H1 (cell line): ENCODE measurements around the gene HMGB4. TPM values are rescaled to one million over a fixed set of nuclear protein-coding genes. Genes with fewer than 3 reads are reported as not detected.

Experiments used
- CTCF ChIA-PET: fragments of 300-600 bp; sonication (Branson Sonifier 250); formaldehyde crosslinking; loops from one replicate; lab custom pipeline; 2021; ENCODE audit not compliant: partially characterized antibody; lab: Charles Lee
- POLR2A ChIA-PET: fragments of 300-600 bp; sonication (Branson Sonifier 250); formaldehyde crosslinking; loops from one replicate; lab custom pipeline; 2021; ENCODE audit warnings: inconsistent platforms; ENCODE audit not compliant: partially characterized antibody; lab: Charles Lee
- DNase-seq, 2 experiments: peaks; one replicate each; pipeline versions ENCODE4 v3.0.0 to v3.0.0-alpha.2; 2010 to 2022; ENCODE audit warnings: low spot score in 2 of 2, low read depth in 1 of 2, mixed read lengths in 1 of 2
- FAIRE-seq: peaks from 2 replicates; lab custom pipeline; 2011; peaks lifted over from hg19 to GRCh38; lab: Jason Lieb, UNC
- H2AFZ ChIP-seq: 2 replicates; pipeline ENCODE4 v1.8.1; 2012; ENCODE audit warnings: low read length, inconsistent platforms
- H2AK5ac ChIP-seq: 2 replicates; pipeline ENCODE4 v1.6.1; 2013; ENCODE audit warnings: low read depth, low read length
- H2BK120ac ChIP-seq: replicated peaks from 2 replicates; pipeline ENCODE3; 2013; ENCODE audit warnings: low read depth, low read length, inconsistent platforms
- H2BK12ac ChIP-seq: 2 replicates; pipeline ENCODE4 v1.6.1; 2013; ENCODE audit warnings: low read depth, low read length
- H2BK15ac ChIP-seq: 2 replicates; pipeline ENCODE4 v1.6.1; 2013; ENCODE audit warnings: low read length
- H2BK20ac ChIP-seq: 2 replicates; pipeline ENCODE4 v1.6.1; 2013; ENCODE audit warnings: low read length
- H2BK5ac ChIP-seq: 2 replicates; pipeline ENCODE4 v1.6.1; 2013; ENCODE audit warnings: low read depth, low read length
- H3K14ac ChIP-seq: 2 replicates; pipeline ENCODE4 v1.6.1; 2013; ENCODE audit warnings: inconsistent platforms; ENCODE audit not compliant: insufficient read length
- H3K18ac ChIP-seq: 2 replicates; pipeline ENCODE4 v1.6.1; 2013; ENCODE audit warnings: low read length; ENCODE audit errors: extremely low read depth
- H3K23ac ChIP-seq: 2 replicates; pipeline ENCODE4 v1.6.1; 2013; ENCODE audit warnings: inconsistent platforms; ENCODE audit not compliant: insufficient read length
- H3K23me2 ChIP-seq: 2 replicates; pipeline ENCODE4 v1.6.1; 2013; ENCODE audit warnings: low read depth, low read length
- H3K27ac ChIP-seq: 2 replicates; pipeline ENCODE4 v1.6.1; 2011; ENCODE audit warnings: low read depth, low read length, inconsistent platforms
- H3K27me3 ChIP-seq, 4 experiments: replicated peaks in 1 of 4; 1 replicate in 1 of 4; 2 replicates in 3 of 4; pipeline versions ENCODE4 v1.6.1 to v1.8.1; 2011 to 2013; ENCODE audit warnings: low read length in 3 of 4, mild to moderate bottlenecking in 3 of 4, inconsistent platforms in 2 of 4, mixed read lengths in 2 of 4, moderate library complexity in 1 of 4; ENCODE audit not compliant: control insufficient read depth in 3 of 4, insufficient read depth in 3 of 4; ENCODE audit errors: extremely low read depth in 1 of 4
- H3K36me3 ChIP-seq, 4 experiments: 2 replicates each; pipeline versions ENCODE4 v1.6.1 to v1.8.1; 2011 to 2013; ENCODE audit warnings: mild to moderate bottlenecking in 4 of 4, low read length in 3 of 4, moderate library complexity in 2 of 4, control low read depth in 1 of 4, inconsistent platforms in 1 of 4; ENCODE audit not compliant: insufficient read depth in 4 of 4, control insufficient read depth in 2 of 4
- H3K4ac ChIP-seq: replicated peaks from 2 replicates; pipeline ENCODE3; 2013; ENCODE audit warnings: low read length, low read depth, mixed read lengths, inconsistent platforms; ENCODE audit not compliant: insufficient read length
- H3K4me1 ChIP-seq, 4 experiments: replicated peaks in 1 of 4; 1 replicate in 1 of 4; 2 replicates in 3 of 4; pipeline versions ENCODE4 v1.6.1 to v1.8.1; 2011 to 2013; ENCODE audit warnings: low read length in 3 of 4, inconsistent platforms in 2 of 4, mixed read lengths in 1 of 4; ENCODE audit not compliant: insufficient read depth in 4 of 4, control insufficient read depth in 3 of 4
- H3K4me2 ChIP-seq, 2 experiments: 2 replicates each; pipeline versions ENCODE4 v1.6.1 to v1.8.1; 2011 to 2013; ENCODE audit warnings: low read depth in 2 of 2, low read length in 2 of 2, control low read depth in 1 of 2, inconsistent platforms in 1 of 2, mild to moderate bottlenecking in 1 of 2; ENCODE audit not compliant: insufficient read depth in 1 of 2
- H3K4me3 ChIP-seq, 4 experiments: fragments of 200-600, 300-600 bp in 1 of 4; sonication (generic), shearing (Covaris generic), sonication (Bioruptor Twin) in 1 of 4; 2 replicates each; pipeline versions ENCODE4 v1.5.1 to v1.8.1; 2011 to 2016; ENCODE audit warnings: low read length in 4 of 4, low read depth in 3 of 4, control low read depth in 2 of 4, inconsistent platforms in 2 of 4, mild to moderate bottlenecking in 2 of 4, mixed read lengths in 1 of 4, moderate library complexity in 1 of 4; ENCODE audit not compliant: insufficient read depth in 2 of 4; ENCODE audit errors: extremely low read depth in 1 of 4
- H3K56ac ChIP-seq: replicated peaks from 2 replicates; pipeline ENCODE3; 2013; ENCODE audit warnings: low read depth, mild to moderate bottlenecking, mixed read lengths, low read length, inconsistent platforms; ENCODE audit not compliant: insufficient read length
- H3K79me1 ChIP-seq: 2 replicates; pipeline ENCODE4 v1.6.1; 2013; ENCODE audit warnings: low read depth, low read length, control low read depth
- H3K79me2 ChIP-seq, 2 experiments: 2 replicates each; pipeline versions ENCODE4 v1.6.1 to v1.8.1; 2012 to 2013; ENCODE audit warnings: low read length in 2 of 2, mild to moderate bottlenecking in 2 of 2, inconsistent platforms in 1 of 2; ENCODE audit not compliant: insufficient read depth in 2 of 2, control insufficient read depth in 1 of 2
- H3K9ac ChIP-seq, 4 experiments: replicated peaks in 1 of 4; 1 replicate in 1 of 4; 2 replicates in 3 of 4; pipeline versions ENCODE4 v1.6.1 to v1.8.1; 2011 to 2013; ENCODE audit warnings: low read depth in 3 of 4, low read length in 3 of 4, control low read depth in 2 of 4, mild to moderate bottlenecking in 2 of 4, moderate library complexity in 2 of 4, inconsistent platforms in 1 of 4; ENCODE audit errors: extremely low read depth in 1 of 4
- H3K9me3 ChIP-seq, 2 experiments: 2 replicates each; pipeline versions ENCODE4 v1.6.1 to v1.8.1; 2012 to 2013; ENCODE audit warnings: mild to moderate bottlenecking in 2 of 2, moderate library complexity in 2 of 2, control low read depth in 1 of 2, inconsistent platforms in 1 of 2, low read depth in 1 of 2, low read length in 1 of 2, mixed read lengths in 1 of 2; ENCODE audit not compliant: insufficient read depth in 2 of 2
- H4K20me1 ChIP-seq, 2 experiments: replicated peaks in 1 of 2; 2 replicates each; pipeline versions ENCODE3 to v1.8.1; 2011 to 2013; ENCODE audit warnings: inconsistent platforms in 2 of 2, low read length in 2 of 2, mild to moderate bottlenecking in 1 of 2; ENCODE audit not compliant: insufficient read depth in 2 of 2, control insufficient read depth in 1 of 2
- H4K5ac ChIP-seq: 2 replicates; pipeline ENCODE4 v1.6.1; 2013; ENCODE audit warnings: low read length, low read depth, mixed read lengths, inconsistent platforms; ENCODE audit not compliant: insufficient read length
- H4K8ac ChIP-seq: 2 replicates; pipeline ENCODE4 v1.8.0; 2013; ENCODE audit warnings: mild to moderate bottlenecking, moderate library complexity, low read length, inconsistent platforms; ENCODE audit not compliant: insufficient read depth; ENCODE audit errors: extremely low read depth
- H4K91ac ChIP-seq: replicated peaks from 2 replicates; pipeline ENCODE3; 2013; ENCODE audit warnings: low read length, mixed read lengths, inconsistent platforms; ENCODE audit not compliant: insufficient read length
- HDAC6 ChIP-seq: IDR thresholded peaks from one replicate; pipeline ENCODE4 v1.7.1; 2012; ENCODE audit warnings: low read depth, mild to moderate bottlenecking, inconsistent platforms, low read length, moderate library complexity
- KDM1A ChIP-seq: fragments of 200-600, 300-600 bp; sonication (generic); IDR thresholded peaks from 2 replicates; pipeline ENCODE4 v1.7.1; 2016; ENCODE audit warnings: mild to moderate bottlenecking, low read length, borderline replicate concordance
- KDM4A ChIP-seq: IDR thresholded peaks from one replicate; pipeline ENCODE4 v1.7.1; 2012; ENCODE audit warnings: low read depth, mild to moderate bottlenecking, moderate library complexity, low read length, inconsistent platforms; ENCODE audit not compliant: severe bottlenecking
- MAFK ChIP-seq: IDR thresholded peaks from 2 replicates; pipeline ENCODE4 v1.6.1; 2012; ENCODE audit warnings: low read depth, mild to moderate bottlenecking, improper control_type of control experiment, low read length
- PHF8 ChIP-seq: fragments of 200-600 bp; sonication (generic); conservative IDR thresholded peaks from 2 replicates; pipeline ENCODE4 v1.7.1; 2012; ENCODE audit warnings: low read depth, mild to moderate bottlenecking, inconsistent platforms, low read length, moderate library complexity
- SIN3A ChIP-seq, 2 experiments: IDR thresholded peaks in 1 of 2; conservative IDR thresholded peaks in 1 of 2; 2 replicates each; pipeline ENCODE4 v1.6.1; 2011 to 2012; ENCODE audit warnings: low read length in 2 of 2, improper control_type of control experiment in 1 of 2, low read depth in 1 of 2, mild to moderate bottlenecking in 1 of 2
- SIRT6 ChIP-seq: IDR thresholded peaks from one replicate; pipeline ENCODE4 v1.7.1; 2012; ENCODE audit warnings: low read length, inconsistent platforms
- SP2 ChIP-seq: IDR thresholded peaks from 2 replicates; pipeline ENCODE4 v1.6.1; 2012; ENCODE audit warnings: mild to moderate bottlenecking, low read length, inconsistent platforms
- TEAD4 ChIP-seq: IDR thresholded peaks from 2 replicates; pipeline ENCODE4 v1.6.1; 2012; ENCODE audit warnings: low read depth, low read length, inconsistent platforms, mixed read lengths
- WGBS, 2 experiments: shearing (Covaris generic) in 1 of 2; methylation state at CpG; one replicate each; pipeline versions ENCODE4 v1.1.6 to v1.1.7; 2013 to 2015; ENCODE audit warnings: low lambda C conversion rate in 2 of 2, mixed read lengths in 2 of 2, inconsistent platforms in 1 of 2, low coverage in 1 of 2, missing lambda C conversion rate in 1 of 2; ENCODE audit not compliant: insufficient replicate concordance in 2 of 2, insufficient coverage in 1 of 2, insufficient read length in 1 of 2; ENCODE audit errors: extremely low coverage in 1 of 2, missing lambda C conversion rate in 1 of 2; 5-methylcytosine and 5-hydroxymethylcytosine counted together
- polyA plus RNA-seq, 7 experiments: library from polyadenylated mRNA; depleted of rRNA in 3 of 7; stranded (reverse) in 5 of 7; unstranded in 2 of 7; fragments of >200 nt in 5 of 7; fragments of 200-250 nt in 2 of 7; gene quantifications; 1 replicate in 5 of 7; 2 replicates in 1 of 7; 4 replicates in 1 of 7; pipeline versions ENCODE4 v1.2.1 to v1.2.3, GENCODE V29; 2011 to 2013; ENCODE audit warnings: missing spikeins in 2 of 7, mixed read lengths in 2 of 7
- total RNA-seq: library from RNA; stranded (reverse); fragmentation: NEBNext Ultra II Directional; extraction: Animal tissue kit (Norgen Biotek cat#: 25700); gene quantifications from 2 replicates; pipeline ENCODE4 v1.2.1, GENCODE V29; 2021

The HMGB4 gene
- total and polyA plus RNA-seq, 2 of the 8 experiments (the other 6 are each of a cell fraction or from before 2014, with no cell fraction given), result not detected

DNA sequence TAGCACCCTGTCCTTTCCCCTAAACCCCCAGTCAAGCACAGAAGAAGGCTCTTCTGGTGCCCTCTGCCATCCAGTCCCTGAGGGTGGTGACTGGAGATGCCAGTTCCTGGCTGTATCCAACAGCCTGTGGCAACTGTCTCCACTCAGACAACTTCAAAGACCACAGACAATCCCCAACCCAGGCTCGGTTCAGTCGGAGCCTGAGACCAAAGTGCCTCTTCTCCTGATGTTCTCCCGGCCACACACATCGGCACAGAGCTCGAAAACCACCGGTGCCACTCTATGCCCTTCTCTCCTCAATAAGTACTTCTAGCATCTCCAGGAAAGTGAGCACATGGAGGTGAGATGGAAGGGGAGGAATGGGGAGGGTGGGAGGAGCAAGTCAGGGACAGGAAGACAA lies 39.6 kb upstream of the HMGB4 start:
- Histone ChIP-seq H3K56ac (no peak overlapping the region), H3K9ac (no peak overlapping the region), H4K20me1 (no peaks in the 10 kb centered on the region), H3K23me2 (no peaks in the 10 kb centered on the region), H3K4ac (no peak overlapping the region), H3K4me1 (no peaks in the 10 kb centered on the region), H2BK12ac (no peak overlapping the region), H3K36me3 (peaks cover 0 to 5% (median 0%) of the 10 kb centered on the region in 4 experiments; a peak in 1 of 8 replicates), H2BK15ac (no peak overlapping the region), H3K27me3 (no peaks in the 10 kb centered on the region), H2BK20ac (no peak overlapping the region), H3K27ac (no peak overlapping the region), H3K4me2 (no peak overlapping the region), H4K5ac (no peak overlapping the region), H4K8ac (no peak overlapping the region), H3K79me2 (no peaks in the 10 kb centered on the region), H3K79me1 (no peaks in the 10 kb centered on the region), H3K9me3 (peaks cover 9 to 10% of the 10 kb centered on the region in 2 experiments; a peak in 3 of 4 replicates), H2AFZ (no peak overlapping the region), H2AK5ac (no peak overlapping the region), H3K14ac (no peak overlapping the region), H2BK120ac (no peak overlapping the region), H2BK5ac (no peak overlapping the region), H4K91ac (no peak overlapping the region), H3K23ac (no peak overlapping the region), H3K18ac (no peak overlapping the region), H3K4me3 (no peak overlapping the region)
- POLR2A ChIA-PET, result no interaction called here
- DNase-seq (no peak), FAIRE-seq (no peak)
- CTCF ChIA-PET, result interaction anchor here (0.8 to 1.0 kb wide), 2 partner anchors 81 to 290 kb away, joined by 3 to 4 read pairs; no protein-coding TSS in a partner anchor
- WGBS, 2 experiments, result 89% methylated on average over 6 of the region's 6 CpGs; no CpG with 5 or more reads in 1 of the 2 experiments
- TF ChIP-seq HDAC6, result no peak
- no peak for TF ChIP-seq MAFK
- no peak for TF ChIP-seq KDM4A
- no peak for TF ChIP-seq SIN3A (conservative IDR thresholded peaks at IDR 0.05 in 1 of 2, IDR thresholded peaks at IDR 0.05 in 1 of 2; ENCODE audit: low read depth in 1 of 2, low read length in 2 of 2)
- no peak for TF ChIP-seq PHF8
- no peak for TF ChIP-seq SIRT6
- no peak for TF ChIP-seq KDM1A
- TF ChIP-seq TEAD4, result no peak
- TF ChIP-seq SP2, result no peak
